Articular chondrocyte of knee joint (primary cell): ENCODE data around the gene PRSS35. TPM values are rescaled to one million over a fixed set of nuclear protein-coding genes. Genes with fewer than 3 reads are reported as not detected.

Experiments used
- total RNA-seq: library from RNA; depleted of rRNA; stranded (reverse); fragments of >200 nt; gene quantifications from 2 replicates; pipeline ENCODE4 v1.2.3, GENCODE V29; 2012

PRSS35 gene
- total RNA-seq: 1.3 and 2.9 TPM in 2 replicates

GRCh38 chr6:83511901-83512681, at the start of gene PRSS35:
Gene PRSS35 (plus strand): TSS chr6:83512534. CDS start chr6:83523442, 10,908 bp downstream.

Other genes with a start within 250 kb of the PRSS35 start
- 20.4 and 25.3 TPM in 2 replicates for gene ME1, start 81.5 kb upstream of the PRSS35 start, total RNA-seq
- 0.32 and 0.52 TPM in 2 replicates for gene SNAP91, start 196.6 kb downstream of the PRSS35 start, total RNA-seq